SU-DHL-6 (cell line): ENCODE measurements around the gene NRL.

ENCODE experiments used
- EZH2phosphoT487 ChIP-seq: fragments of 200-600 bp; sonication (generic), shearing (Covaris generic); conservative IDR thresholded peaks from 2 replicates; pipeline ENCODE4 v1.6.1; 2018; ENCODE audit warnings: mild to moderate bottlenecking, antibody characterized with exemption, low read length, moderate library complexity, mixed read lengths
- TF ChIP-seq, protein P1 (sequence below): fragments of 200-600 bp; sonication (generic); IDR thresholded peaks from one replicate; pipeline ENCODE4 v1.5.1; 2017; ENCODE audit warnings: antibody characterized with exemption, mild to moderate bottlenecking, low read length, moderate library complexity; ENCODE audit not compliant: insufficient read depth, poor library complexity, severe bottlenecking

GRCh38 chr14:24038686-24039085 is 76.1 kb downstream of the NRL start:
- TF ChIP-seq, protein P1, sequence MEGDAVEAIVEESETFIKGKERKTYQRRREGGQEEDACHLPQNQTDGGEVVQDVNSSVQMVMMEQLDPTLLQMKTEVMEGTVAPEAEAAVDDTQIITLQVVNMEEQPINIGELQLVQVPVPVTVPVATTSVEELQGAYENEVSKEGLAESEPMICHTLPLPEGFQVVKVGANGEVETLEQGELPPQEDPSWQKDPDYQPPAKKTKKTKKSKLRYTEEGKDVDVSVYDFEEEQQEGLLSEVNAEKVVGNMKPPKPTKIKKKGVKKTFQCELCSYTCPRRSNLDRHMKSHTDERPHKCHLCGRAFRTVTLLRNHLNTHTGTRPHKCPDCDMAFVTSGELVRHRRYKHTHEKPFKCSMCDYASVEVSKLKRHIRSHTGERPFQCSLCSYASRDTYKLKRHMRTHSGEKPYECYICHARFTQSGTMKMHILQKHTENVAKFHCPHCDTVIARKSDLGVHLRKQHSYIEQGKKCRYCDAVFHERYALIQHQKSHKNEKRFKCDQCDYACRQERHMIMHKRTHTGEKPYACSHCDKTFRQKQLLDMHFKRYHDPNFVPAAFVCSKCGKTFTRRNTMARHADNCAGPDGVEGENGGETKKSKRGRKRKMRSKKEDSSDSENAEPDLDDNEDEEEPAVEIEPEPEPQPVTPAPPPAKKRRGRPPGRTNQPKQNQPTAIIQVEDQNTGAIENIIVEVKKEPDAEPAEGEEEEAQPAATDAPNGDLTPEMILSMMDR, result no peak
- no peak for TF ChIP-seq EZH2phosphoT487
